Measurements from ENCODE around the gene GRID2.

Gene GRID2

GRCh38 chr4:92776080-92776479 is 472.3 kb downstream of the GRID2 start:
- FAIRE-seq, result no peak

GRCh38 chr4:92789741-92790140 is 486.0 kb downstream of the GRID2 start:
- no peak for FAIRE-seq

- FAIRE-seq, result no peak
Measured at GRCh38 chr4:92791871-92792440, 488.2 kb downstream of the GRID2 start.

GRCh38 chr4:92809381-92809780 is 505.6 kb downstream of the GRID2 start:
- no peak for FAIRE-seq

- FAIRE-seq, result no peak
Measured at GRCh38 chr4:92812652-92813051, 508.9 kb downstream of the GRID2 start.

- FAIRE-seq, result no peak
Measured at GRCh38 chr4:92814677-92815076, 510.9 kb downstream of the GRID2 start.

GRCh38 chr4:92825256-92825655 is 521.5 kb downstream of the GRID2 start:
- no peak for FAIRE-seq

- no peak for FAIRE-seq
Measured at GRCh38 chr4:92825791-92826190, 522.0 kb downstream of the GRID2 start.

- no peak for FAIRE-seq
Measured at GRCh38 chr4:92830771-92831170, 527.0 kb downstream of the GRID2 start.

GRCh38 chr4:92840880-92841279 is 537.1 kb downstream of the GRID2 start:
- FAIRE-seq, result no peak

- no peak for FAIRE-seq
Measured at GRCh38 chr4:92843784-92844183, 540.0 kb downstream of the GRID2 start.

- FAIRE-seq, result no peak
Measured at GRCh38 chr4:92847026-92847425, 543.3 kb downstream of the GRID2 start.

GRCh38 chr4:92862509-92862908 is 558.7 kb downstream of the GRID2 start:
- no peak for FAIRE-seq

- FAIRE-seq, result no peak
Measured at GRCh38 chr4:92864096-92864495, 560.3 kb downstream of the GRID2 start.

GRCh38 chr4:92872604-92873003 is 568.8 kb downstream of the GRID2 start:
- FAIRE-seq, result no peak

- FAIRE-seq, result no peak
Measured at GRCh38 chr4:92885632-92886031, 581.9 kb downstream of the GRID2 start.

- no peak for FAIRE-seq
Measured at GRCh38 chr4:92952426-92952825, 648.7 kb downstream of the GRID2 start.

- FAIRE-seq, result no peak
Measured at GRCh38 chr4:92952897-92953296, 649.1 kb downstream of the GRID2 start.

- no peak for FAIRE-seq
Measured at GRCh38 chr4:92953462-92953861, 649.7 kb downstream of the GRID2 start.

- no peak for FAIRE-seq
Measured at GRCh38 chr4:92961881-92962280, 658.1 kb downstream of the GRID2 start.

GRCh38 chr4:92962831-92963230 is 659.1 kb downstream of the GRID2 start:
- no peak for FAIRE-seq

- FAIRE-seq, result no peak
Measured at GRCh38 chr4:92968556-92968955, 664.8 kb downstream of the GRID2 start.

- no peak for FAIRE-seq
Measured at GRCh38 chr4:92968996-92969395, 665.2 kb downstream of the GRID2 start.

- FAIRE-seq, result peak; percentile 92
Measured at GRCh38 chr4:92969650-92970379, 666.0 kb downstream of the GRID2 start.

- FAIRE-seq, result no peak
Measured at GRCh38 chr4:92970996-92971395, 667.2 kb downstream of the GRID2 start.

All from islet of Langerhans (tissue), 1 donor.